Left ventricle myocardium inferior (tissue), 1 donor: Measurements from ENCODE around the gene SPAG6. TPM values are rescaled to one million over a fixed set of nuclear protein-coding genes. Genes with fewer than 3 reads are reported as not detected.

Source experiments
- DNase-seq: peaks from one replicate; pipeline ENCODE4 v3.0.0-alpha.2; 2020
- H3K27ac ChIP-seq: fragments of 200-600 bp; replicated peaks from 2 replicates; pipeline ENCODE4 v1.8.0; 2021
- H3K27me3 ChIP-seq: fragments of 200-600 bp; 2 replicates; pipeline ENCODE4 v1.8.0; 2021; ENCODE audit warnings: low read depth
- H3K36me3 ChIP-seq: fragments of 200-600 bp; 2 replicates; pipeline ENCODE4 v1.8.0; 2021
- H3K4me1 ChIP-seq: fragments of 200-600 bp; 2 replicates; pipeline ENCODE4 v1.8.0; 2021
- H3K4me3 ChIP-seq: fragments of 200-600 bp; 2 replicates; pipeline ENCODE4 v1.8.0; 2021; ENCODE audit warnings: mild to moderate bottlenecking, moderate library complexity
- H3K9me3 ChIP-seq: fragments of 200-600 bp; replicated peaks from 2 replicates; pipeline ENCODE4 v1.8.0; 2021
- CTCF ChIP-seq: fragments of 200-600 bp; IDR thresholded peaks from 2 replicates; pipeline ENCODE4 v1.8.0; 2021; ENCODE audit warnings: antibody characterized with exemption, mild to moderate bottlenecking, borderline replicate concordance
- intact Hi-C: fragments of 100-400 bp; cut with micrococcal nuclease; formaldehyde crosslinking; loops from one replicate; pipeline ENCODE4 v1.11.0; 2022
- total RNA-seq: library from RNA; stranded (reverse); fragmentation: NEBNext Ultra II Directional; extraction: Animal tissue kit (Norgen Biotek cat#: 25700); gene quantifications from one replicate; pipeline ENCODE4 v1.2.1, GENCODE V29; 2021
- donor health status: DM: no; HTN: yes; CAD: no; lungs with severe emphysema.

The SPAG6 gene
- total RNA-seq, 1 donor from 2014 or later: not detected

- TF ChIP-seq CTCF: no peak
- no peaks in the 10 kb centered on the region for H3K36me3 ChIP-seq
- peak overlapping the region; percentile 96 for H3K27ac ChIP-seq
- peaks cover 46% of the 10 kb centered on the region for H3K4me1 ChIP-seq
- H3K9me3 ChIP-seq: no peaks in the 10 kb centered on the region
- H3K4me3 ChIP-seq: peak overlapping the region; percentile 89
- peak; percentile 66 for DNase-seq
- peaks cover 89% of the 10 kb centered on the region for H3K27me3 ChIP-seq
- intact Hi-C loops: no loop called here
Measured at GRCh38 chr10:22340329-22341189, 4.7 kb upstream of the SPAG6 start.

GRCh38 chr10:22341190-22341925 lies 3.9 kb upstream of the SPAG6 start:
- H3K36me3 ChIP-seq: no peaks in the 10 kb centered on the region
- H3K9me3 ChIP-seq: no peaks in the 10 kb centered on the region
- H3K4me1 ChIP-seq: peaks cover 38% of the 10 kb centered on the region
- no peak for DNase-seq
- peaks cover 89% of the 10 kb centered on the region for H3K27me3 ChIP-seq
- H3K4me3 ChIP-seq: peak overlapping the region; percentile 89
- H3K27ac ChIP-seq: peak overlapping the region; percentile 96
- no peak for TF ChIP-seq CTCF
- intact Hi-C loops: no loop called here

- TF ChIP-seq CTCF: no peak
- intact Hi-C loops: no loop called here
- H3K4me3 ChIP-seq: peak overlapping the region; percentile 89
Measured at GRCh38 chr10:22341926-22342196, 3.4 kb upstream of the SPAG6 start.

GRCh38 chr10:22342421-22342820 lies 2.9 kb upstream of the SPAG6 start:
- no peak overlapping the region for H3K4me3 ChIP-seq
- H3K36me3 ChIP-seq: no peaks in the 10 kb centered on the region
- peaks cover 89% of the 10 kb centered on the region for H3K27me3 ChIP-seq
- DNase-seq: no peak
- intact Hi-C loops: no loop called here
- TF ChIP-seq CTCF: no peak
- no peak overlapping the region for H3K27ac ChIP-seq
- H3K4me1 ChIP-seq: peaks cover 31% of the 10 kb centered on the region
- no peaks in the 10 kb centered on the region for H3K9me3 ChIP-seq

More at GRCh38 chr10:22341926-22342196, 3.4 kb upstream of the SPAG6 start:
- no peaks in the 10 kb centered on the region for H3K9me3 ChIP-seq
- peaks cover 89% of the 10 kb centered on the region for H3K27me3 ChIP-seq
- no peaks in the 10 kb centered on the region for H3K36me3 ChIP-seq
- H3K4me1 ChIP-seq: peaks cover 33% of the 10 kb centered on the region
- no peak for DNase-seq
- no peak overlapping the region for H3K27ac ChIP-seq

GRCh38 chr10:22343731-22344130 lies 1.6 kb upstream of the SPAG6 start:
- Histone ChIP-seq H3K4me1 (peaks cover 31% of the 10 kb centered on the region), H3K27me3 (peaks cover 89% of the 10 kb centered on the region), H3K4me3 (no peak overlapping the region), H3K9me3 (no peaks in the 10 kb centered on the region), H3K36me3 (no peaks in the 10 kb centered on the region), H3K27ac (no peak overlapping the region)
- DNase-seq: no peak
- TF ChIP-seq CTCF: no peak
- intact Hi-C loops: no loop called here
